HCT116 (cell line): ENCODE results near the gene C1QTNF3. TPM values are rescaled to one million over a fixed set of nuclear protein-coding genes. Genes with fewer than 3 reads are reported as not detected.

Experiments used
- ATAC-seq: fragments of 200-7000 bp; cut with Tn5 transposase; 2 replicates; pipeline ENCODE4 v1.9.1; 2020; ENCODE audit warnings: mild to moderate bottlenecking, moderate library complexity
- BruUV-seq: library from RNA; stranded (reverse); fragments of 400-500 nt; replicated peaks from 2 replicates; lab custom pipeline; 2021; lab: Mats Ljungman, UMichigan
- CTCF ChIA-PET: fragments of 300-600 bp; sonication (Branson Sonifier 250); formaldehyde crosslinking; loops from one replicate; lab custom pipeline; 2021; ENCODE audit warnings: antibody characterized with exemption; lab: Charles Lee
- POLR2A ChIA-PET: fragments of 300-600, 350-600 bp; sonication (Branson Sonifier 250); formaldehyde crosslinking; loops from one replicate; lab custom pipeline; 2021; ENCODE audit warnings: antibody characterized with exemption; lab: Charles Lee
- RAD21 ChIA-PET, 2 experiments: fragments of 300-600 bp; sonication (Branson Sonifier 250); formaldehyde crosslinking; loops; one replicate each; lab custom pipeline; 2023; ENCODE audit warnings: low total read pairs in 2 of 2; ENCODE audit not compliant: uncharacterized antibody in 2 of 2, unreplicated experiment in 2 of 2, low non-redundant PET in 1 of 2; lab: Charles Lee
- DNase-seq: peaks from one replicate; pipeline ENCODE4 v3.0.0-alpha.2; 2010; ENCODE audit warnings: low read depth, low spot score
- H2AFZ ChIP-seq: fragments of 200-600 bp; shearing (Covaris generic), sonication (generic); 2 replicates; pipeline ENCODE4 v1.6.1; 2017; ENCODE audit warnings: low read depth, mixed run types, mixed read lengths, antibody characterized with exemption, low read length; ENCODE audit not compliant: poor library complexity, severe bottlenecking
- H3K27ac ChIP-seq: 2 replicates; pipeline ENCODE4 v1.5.1; 2012; ENCODE audit warnings: low read depth, low read length
- H3K27me3 ChIP-seq: fragments of 200-600 bp; sonication (generic); 2 replicates; pipeline ENCODE4 v1.6.1; 2016; ENCODE audit warnings: mixed run types, low read length, mixed read lengths; ENCODE audit not compliant: insufficient read depth
- H3K36me3 ChIP-seq, 2 experiments: fragments of 200-500 bp in 1 of 2; fragments of 200-600 bp in 1 of 2; sonication (Bioruptor generic) in 1 of 2; sonication (generic) in 1 of 2; 2 replicates each; pipeline versions ENCODE4 v1.5.1 to v1.6.1; 2014 to 2016; ENCODE audit warnings: low read length in 2 of 2, inconsistent platforms in 1 of 2, mixed read lengths in 1 of 2, mixed run types in 1 of 2; ENCODE audit not compliant: insufficient read depth in 2 of 2, control insufficient read depth in 1 of 2
- H3K4me1 ChIP-seq, 2 experiments: fragments of 200-600 bp in 1 of 2; sonication (generic) in 1 of 2; 2 replicates each; pipeline versions ENCODE4 v1.5.1 to v1.6.1; 2012 to 2017; ENCODE audit warnings: low read length in 2 of 2, inconsistent platforms in 1 of 2, mild to moderate bottlenecking in 1 of 2, mixed read lengths in 1 of 2, mixed run types in 1 of 2, moderate library complexity in 1 of 2; ENCODE audit not compliant: insufficient read depth in 2 of 2, control insufficient read depth in 1 of 2
- H3K4me2 ChIP-seq: fragments of 200-600 bp; sonication (generic); 2 replicates; pipeline ENCODE4 v1.6.1; 2017; ENCODE audit warnings: mixed run types, low read length, mixed read lengths
- H3K4me3 ChIP-seq, 2 experiments: fragments of 200-600 bp in 1 of 2; sonication (generic) in 1 of 2; replicated peaks in 1 of 2; 2 replicates each; pipeline ENCODE4 v1.5.1; 2011 to 2016; ENCODE audit warnings: low read length in 2 of 2, control low read depth in 1 of 2, low read depth in 1 of 2, mild to moderate bottlenecking in 1 of 2, mixed read lengths in 1 of 2, mixed run types in 1 of 2
- H3K79me2 ChIP-seq: fragments of 200-600 bp; sonication (generic); 2 replicates; pipeline ENCODE4 v1.6.1; 2017; ENCODE audit warnings: mild to moderate bottlenecking, mixed run types, low read length, moderate library complexity, mixed read lengths; ENCODE audit not compliant: insufficient read depth
- H3K9ac ChIP-seq: fragments of 200-600 bp; sonication (generic); 2 replicates; pipeline ENCODE4 v1.6.1; 2016; ENCODE audit warnings: low read length, mixed read lengths
- H3K9me2 ChIP-seq: fragments of 200-600 bp; sonication (generic), shearing (Covaris generic); 2 replicates; pipeline ENCODE4 v1.6.1; 2017; ENCODE audit warnings: mixed run types, mild to moderate bottlenecking, moderate library complexity; ENCODE audit not compliant: insufficient read depth
- H3K9me3 ChIP-seq, 2 experiments: fragments of 200-500 bp in 1 of 2; fragments of 200-600 bp in 1 of 2; sonication (Bioruptor generic) in 1 of 2; sonication (generic) in 1 of 2; 2 replicates each; pipeline ENCODE4 v1.6.1; 2014 to 2017; ENCODE audit warnings: low read length in 2 of 2, mixed read lengths in 2 of 2, inconsistent platforms in 1 of 2, low read depth in 1 of 2, mild to moderate bottlenecking in 1 of 2, mixed run types in 1 of 2, moderate library complexity in 1 of 2; ENCODE audit not compliant: control insufficient read depth in 1 of 2, insufficient read depth in 1 of 2
- H4K20me1 ChIP-seq: fragments of 200-600 bp; sonication (generic), shearing (Covaris generic); 2 replicates; pipeline ENCODE4 v1.6.1; 2017; ENCODE audit warnings: mixed run types, mild to moderate bottlenecking, moderate library complexity; ENCODE audit not compliant: insufficient read depth
- CBX3 ChIP-seq: IDR thresholded peaks from 2 replicates; pipeline ENCODE4 v1.6.1; 2012; ENCODE audit warnings: low read depth
- CTCF ChIP-seq, 3 experiments: fragments of 200-600 bp in 1 of 3; sonication (generic) in 1 of 3; IDR thresholded peaks in 2 of 3; conservative IDR thresholded peaks in 1 of 3; 2 replicates each; pipeline ENCODE4 v1.5.1; 2012 to 2017; ENCODE audit warnings: low read depth in 2 of 3, low read length in 2 of 3, antibody characterized with exemption in 1 of 3, borderline replicate concordance in 1 of 3, control low read depth in 1 of 3, mild to moderate bottlenecking in 1 of 3, mixed read lengths in 1 of 3, mixed run types in 1 of 3, moderate library complexity in 1 of 3; ENCODE audit not compliant: insufficient read depth in 1 of 3
- ELF1 ChIP-seq: IDR thresholded peaks from 2 replicates; pipeline ENCODE4 v1.6.1; 2012; ENCODE audit warnings: low read depth, borderline replicate concordance
- EZH2 ChIP-seq: fragments of 200-600 bp; sonication (generic); IDR thresholded peaks from 2 replicates; pipeline ENCODE4 v1.6.1; 2017; ENCODE audit warnings: antibody characterized with exemption, mixed run types
- FOSL1 ChIP-seq: IDR thresholded peaks from 2 replicates; pipeline ENCODE4 v1.6.1; 2012; ENCODE audit warnings: low read depth
- JUND ChIP-seq: IDR thresholded peaks from 2 replicates; pipeline ENCODE4 v1.6.1; 2012
- MAX ChIP-seq: IDR thresholded peaks from 2 replicates; pipeline ENCODE4 v1.6.1; 2012
- POLR2A ChIP-seq: IDR thresholded peaks from 2 replicates; pipeline ENCODE4 v1.7.0; 2011; ENCODE audit warnings: borderline replicate concordance; ENCODE audit not compliant: insufficient read depth, insufficient read length; ENCODE audit errors: extremely low read depth
- POLR2AphosphoS5 ChIP-seq: IDR thresholded peaks from 2 replicates; pipeline ENCODE4 v1.6.1; 2011; ENCODE audit warnings: mild to moderate bottlenecking, low read depth, low read length, moderate library complexity
- RAD21 ChIP-seq: IDR thresholded peaks from 2 replicates; pipeline ENCODE4 v1.6.1; 2012; ENCODE audit warnings: low read depth, mild to moderate bottlenecking
- REST ChIP-seq: IDR thresholded peaks from 2 replicates; pipeline ENCODE4 v1.6.1; 2012; ENCODE audit warnings: low read depth
- SIN3A ChIP-seq: IDR thresholded peaks from 2 replicates; pipeline ENCODE4 v1.6.1; 2012; ENCODE audit warnings: low read depth
- SP1 ChIP-seq: IDR thresholded peaks from 2 replicates; pipeline ENCODE4 v1.6.1; 2012; ENCODE audit warnings: low read depth
- SRF ChIP-seq: IDR thresholded peaks from 2 replicates; pipeline ENCODE4 v1.6.1; 2012; ENCODE audit warnings: low read depth
- ZBTB33 ChIP-seq: IDR thresholded peaks from 2 replicates; pipeline ENCODE4 v1.6.1; 2011; ENCODE audit warnings: mild to moderate bottlenecking, low read length, moderate library complexity; ENCODE audit not compliant: insufficient replicate concordance; ENCODE audit errors: extremely low read depth
- ZFX ChIP-seq: fragments of 450-650 bp; IDR thresholded peaks from 2 replicates; pipeline ENCODE4 v1.6.1; 2017
- ZNF274 ChIP-seq: fragments of 200-500 bp; sonication (Bioruptor generic); IDR thresholded peaks from 2 replicates; pipeline ENCODE4 v1.6.1; 2014; ENCODE audit warnings: mild to moderate bottlenecking, low read depth, low read length, inconsistent platforms
- intact Hi-C: fragments of 100-400 bp; cut with micrococcal nuclease; formaldehyde crosslinking; loops from 2 replicates; pipeline ENCODE4 v1.10.0; 2022
- total RNA-seq: library from RNA; stranded (reverse); gene quantifications from one replicate; pipeline ENCODE4 v1.2.1, GENCODE V29; 2021; ENCODE audit not compliant: unreplicated experiment

C1QTNF3 gene
- total RNA-seq, 1 experiment from 2014 or later = 2.6 TPM

DNA sequence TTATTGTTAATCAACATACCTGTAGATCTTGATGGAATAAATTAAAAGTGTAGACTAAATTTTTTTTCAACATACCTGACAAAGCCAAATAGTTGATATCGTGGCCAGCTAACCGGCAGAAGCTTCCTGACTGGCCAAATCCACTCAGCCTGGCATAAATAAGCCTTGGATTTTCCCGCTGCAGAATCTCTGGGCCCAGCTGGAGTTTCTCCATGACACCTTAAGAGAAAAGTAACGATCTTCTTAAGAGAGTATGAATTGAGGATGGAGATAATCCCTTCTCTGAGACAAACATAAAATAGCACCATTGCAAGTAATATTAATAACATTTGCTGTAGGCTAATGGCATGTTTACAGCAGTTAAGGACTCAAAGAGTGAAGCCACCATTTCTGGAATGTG, 37.3 kb downstream of the C1QTNF3 start:
- no peaks in the 10 kb centered on the region for H3K79me2 ChIP-seq
- no peak for TF ChIP-seq ZBTB33
- no peak for TF ChIP-seq EZH2
- no peak for TF ChIP-seq REST
- no peak for TF ChIP-seq ZNF274
- TF ChIP-seq RAD21 = no peak
- TF ChIP-seq POLR2A = no peak
- TF ChIP-seq MAX = no peak
- no peak for TF ChIP-seq FOSL1
- TF ChIP-seq ELF1 = no peak
- TF ChIP-seq SIN3A = no peak
- TF ChIP-seq CTCF (IDR thresholded peaks at IDR 0.05 in 2 of 3, conservative IDR thresholded peaks at IDR 0.05 in 1 of 3; ENCODE audit: borderline replicate concordance in 1 of 3, insufficient read depth in 1 of 3, low read depth in 2 of 3, low read length in 2 of 3) = no peak
- TF ChIP-seq CBX3 = no peak
- TF ChIP-seq SP1 = no peak
- no peak for TF ChIP-seq ZFX
- no peak for TF ChIP-seq POLR2AphosphoS5
- TF ChIP-seq JUND = no peak
- no peak for TF ChIP-seq SRF
- H3K9me2 ChIP-seq = no peaks in the 10 kb centered on the region
- POLR2A ChIA-PET = no interaction called here
- H3K4me1 ChIP-seq = peaks cover 6% of the 10 kb centered on the region in 2 experiments; a peak in 2 of 4 replicates
- no peaks in the 10 kb centered on the region for H3K9me3 ChIP-seq
- DNase-seq (no peak), ATAC-seq (no peak)
- H3K4me2 ChIP-seq = no peak overlapping the region
- CTCF ChIA-PET = interaction anchor here (1.4 kb wide), 1 partner anchor 9 kb away, joined by 3 read pairs; no protein-coding TSS in a partner anchor
- intact Hi-C loops = no loop called here
- RAD21 ChIA-PET = no interaction called here
- H3K27ac ChIP-seq = no peak overlapping the region
- no peak overlapping the region for H3K4me3 ChIP-seq
- no peak overlapping the region for H3K9ac ChIP-seq
- H2AFZ ChIP-seq = no peak overlapping the region
- BruUV-seq = no TSS peak
- no peaks in the 10 kb centered on the region for H3K36me3 ChIP-seq
- H3K27me3 ChIP-seq = no peaks in the 10 kb centered on the region
- H4K20me1 ChIP-seq = no peaks in the 10 kb centered on the region
